ENCODE data around the gene SV2C. TPM values are rescaled to one million over a fixed set of nuclear protein-coding genes. Genes with fewer than 3 reads are reported as not detected.
"Not testable (repeated sequence)": the region's sequence is repeated elsewhere in the genome, so short reads cannot be mapped to it uniquely, and the experiment has no call there.

The SV2C gene, protein sequence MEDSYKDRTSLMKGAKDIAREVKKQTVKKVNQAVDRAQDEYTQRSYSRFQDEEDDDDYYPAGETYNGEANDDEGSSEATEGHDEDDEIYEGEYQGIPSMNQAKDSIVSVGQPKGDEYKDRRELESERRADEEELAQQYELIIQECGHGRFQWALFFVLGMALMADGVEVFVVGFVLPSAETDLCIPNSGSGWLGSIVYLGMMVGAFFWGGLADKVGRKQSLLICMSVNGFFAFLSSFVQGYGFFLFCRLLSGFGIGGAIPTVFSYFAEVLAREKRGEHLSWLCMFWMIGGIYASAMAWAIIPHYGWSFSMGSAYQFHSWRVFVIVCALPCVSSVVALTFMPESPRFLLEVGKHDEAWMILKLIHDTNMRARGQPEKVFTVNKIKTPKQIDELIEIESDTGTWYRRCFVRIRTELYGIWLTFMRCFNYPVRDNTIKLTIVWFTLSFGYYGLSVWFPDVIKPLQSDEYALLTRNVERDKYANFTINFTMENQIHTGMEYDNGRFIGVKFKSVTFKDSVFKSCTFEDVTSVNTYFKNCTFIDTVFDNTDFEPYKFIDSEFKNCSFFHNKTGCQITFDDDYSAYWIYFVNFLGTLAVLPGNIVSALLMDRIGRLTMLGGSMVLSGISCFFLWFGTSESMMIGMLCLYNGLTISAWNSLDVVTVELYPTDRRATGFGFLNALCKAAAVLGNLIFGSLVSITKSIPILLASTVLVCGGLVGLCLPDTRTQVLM
- total RNA-seq, result not detected in 2 replicates

GRCh38 chr5:76082772-76083554, at the start of gene SV2C:
Gene SV2C (plus strand): TSS chr5:76083383. CDS start chr5:76131751, 48,368 bp downstream.
- no peak for DNase-seq (ENCODE audit: low read depth)
- peak within 1 kb of the TSS; percentile 18 for H3K4me3 ChIP-seq (ENCODE audit: low read depth, low read length)
- TF ChIP-seq CTCF (conservative IDR thresholded peaks at IDR 0.05; ENCODE audit: low read depth, low read length), result no peak

DNA sequence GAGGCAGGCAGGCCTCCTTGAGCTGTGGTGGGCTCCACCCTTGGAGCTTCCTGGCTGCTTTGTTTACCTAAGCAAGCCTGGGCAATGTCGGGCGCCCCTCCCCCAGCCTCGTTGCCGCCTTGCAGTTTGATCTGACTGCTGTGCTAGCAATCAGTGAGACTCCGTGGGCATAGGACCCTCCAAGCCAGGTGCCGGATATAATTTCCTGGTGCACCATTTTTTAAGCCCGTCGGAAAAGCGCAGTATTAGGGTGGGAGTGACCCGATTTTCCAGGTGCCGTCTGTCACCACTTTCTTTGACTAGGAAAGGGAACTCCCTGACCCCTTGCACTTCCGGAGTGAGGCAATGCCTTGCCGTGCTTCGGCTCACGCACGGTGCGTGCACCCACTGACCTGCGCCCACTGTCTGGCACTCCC, 45.4 kb upstream of the SV2C start:
- peak overlapping the region; percentile 8 for H3K4me3 ChIP-seq (ENCODE audit: low read depth, low read length)
- DNase-seq (ENCODE audit: low read depth), result not testable (repeated sequence)

GRCh38 chr5:76038212-76038611, 45.0 kb upstream of the SV2C start:
- no peak for TF ChIP-seq CTCF (conservative IDR thresholded peaks at IDR 0.05; ENCODE audit: low read depth, low read length)
- no peak for DNase-seq (ENCODE audit: low read depth)
- H3K4me3 ChIP-seq (ENCODE audit: low read depth, low read length), result no peak overlapping the region

DNA sequence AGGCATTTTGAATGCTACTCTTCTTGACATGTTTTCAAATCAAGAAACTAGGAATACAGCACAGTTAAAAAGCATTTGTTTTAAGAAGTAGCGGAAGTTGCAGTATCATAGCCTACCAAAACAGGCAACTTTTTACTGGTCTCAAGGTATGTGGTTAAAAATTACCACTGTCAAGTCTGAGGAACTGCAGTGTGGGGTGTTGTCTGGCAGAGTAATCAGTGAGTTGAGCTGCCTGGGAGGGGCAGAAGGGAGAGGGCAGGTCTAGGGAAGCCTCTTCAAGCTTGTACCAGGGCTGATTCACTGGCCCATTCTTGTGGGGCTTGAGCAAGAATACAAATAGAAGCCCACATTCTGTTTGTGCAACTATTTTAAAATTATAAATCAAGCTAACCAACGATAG, 42.4 kb upstream of the SV2C start:
- DNase-seq (ENCODE audit: low read depth), result no peak
- TF ChIP-seq CTCF (conservative IDR thresholded peaks at IDR 0.05; ENCODE audit: low read depth, low read length), result no peak
- no peak overlapping the region for H3K4me3 ChIP-seq (ENCODE audit: low read depth, low read length)

- no peak for TF ChIP-seq CTCF (conservative IDR thresholded peaks at IDR 0.05; ENCODE audit: low read depth, low read length)
- no peak overlapping the region for H3K4me3 ChIP-seq (ENCODE audit: low read depth, low read length)
- no peak for DNase-seq (ENCODE audit: low read depth)
Measured at GRCh38 chr5:76041863-76042262, 41.3 kb upstream of the SV2C start.

- H3K4me3 ChIP-seq (ENCODE audit: low read depth, low read length), result no peak overlapping the region
- no peak for TF ChIP-seq CTCF (conservative IDR thresholded peaks at IDR 0.05; ENCODE audit: low read depth, low read length)
- no peak for DNase-seq (ENCODE audit: low read depth)
Measured at GRCh38 chr5:76046741-76047140, 36.4 kb upstream of the SV2C start.

- no peak overlapping the region for H3K4me3 ChIP-seq (ENCODE audit: low read depth, low read length)
- TF ChIP-seq CTCF (conservative IDR thresholded peaks at IDR 0.05; ENCODE audit: low read depth, low read length), result no peak
- DNase-seq (ENCODE audit: low read depth), result no peak
Measured at GRCh38 chr5:76050134-76050533, 33.0 kb upstream of the SV2C start.
